ENCODE measurements around the gene WSB2.

The WSB2 gene

GRCh38 chr12:118068445-118068844 is 7.5 kb upstream of the WSB2 start:
- TF ChIP-seq SIN3A (IDR thresholded peaks at IDR 0.05; ENCODE audit: borderline replicate concordance, insufficient read depth, low read length): no peak
- no peak for TF ChIP-seq REST (IDR thresholded peaks at IDR 0.05; ENCODE audit: insufficient read depth in 1 of 2, low read depth in 2 of 2, low read length in 2 of 2)
- no peak for TF ChIP-seq TAF1 (IDR thresholded peaks at IDR 0.05; ENCODE audit: borderline replicate concordance, insufficient read depth, low read length)
- no peak for TF ChIP-seq POLR2AphosphoS5 (IDR thresholded peaks at IDR 0.05; ENCODE audit: low read depth, low read length)
- no peak for TF ChIP-seq FOXP2 (optimal IDR thresholded peaks at IDR 0.05; ENCODE audit: borderline replicate concordance, extremely low read depth, extremely low read length, insufficient read depth)

- no peak for TF ChIP-seq SIN3A (IDR thresholded peaks at IDR 0.05; ENCODE audit: borderline replicate concordance, insufficient read depth, low read length)
Observed at GRCh38 chr12:118065380-118065779, 4.4 kb upstream of the WSB2 start.

DNA sequence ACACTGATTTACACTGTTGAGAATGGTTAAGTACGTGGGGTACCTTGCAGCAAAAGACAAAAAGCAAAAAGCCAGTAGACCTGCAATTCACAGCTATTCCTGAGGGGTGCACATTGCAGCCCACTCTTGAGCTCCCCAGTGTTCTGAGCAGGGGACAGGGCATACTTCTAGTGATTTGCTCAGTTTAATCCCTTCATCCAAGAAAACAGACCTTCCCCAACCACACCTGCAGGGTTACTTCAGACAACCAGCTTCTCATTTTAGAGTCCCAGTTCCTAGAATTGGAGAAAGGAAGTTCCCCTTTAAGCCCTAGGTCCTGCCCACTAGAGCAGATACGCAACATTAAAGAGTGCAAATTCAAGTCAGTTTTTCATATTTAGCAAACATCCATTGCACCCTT is 3.6 kb upstream of the WSB2 start:
- TF ChIP-seq REST (IDR thresholded peaks at IDR 0.05; ENCODE audit: insufficient read depth in 1 of 2, low read depth in 2 of 2, low read length in 2 of 2) (no peak), SIN3A (IDR thresholded peaks at IDR 0.05; ENCODE audit: borderline replicate concordance, insufficient read depth, low read length) (no peak), POLR2AphosphoS5 (IDR thresholded peaks at IDR 0.05; ENCODE audit: low read depth, low read length) (no peak), FOXP2 (optimal IDR thresholded peaks at IDR 0.05; ENCODE audit: borderline replicate concordance, extremely low read depth, extremely low read length, insufficient read depth) (no peak), TAF1 (IDR thresholded peaks at IDR 0.05; ENCODE audit: borderline replicate concordance, insufficient read depth, low read length) (no peak)

- TF ChIP-seq SIN3A (IDR thresholded peaks at IDR 0.05; ENCODE audit: borderline replicate concordance, insufficient read depth, low read length): no peak
Observed at GRCh38 chr12:118063576-118064391, 2.8 kb upstream of the WSB2 start.

DNA sequence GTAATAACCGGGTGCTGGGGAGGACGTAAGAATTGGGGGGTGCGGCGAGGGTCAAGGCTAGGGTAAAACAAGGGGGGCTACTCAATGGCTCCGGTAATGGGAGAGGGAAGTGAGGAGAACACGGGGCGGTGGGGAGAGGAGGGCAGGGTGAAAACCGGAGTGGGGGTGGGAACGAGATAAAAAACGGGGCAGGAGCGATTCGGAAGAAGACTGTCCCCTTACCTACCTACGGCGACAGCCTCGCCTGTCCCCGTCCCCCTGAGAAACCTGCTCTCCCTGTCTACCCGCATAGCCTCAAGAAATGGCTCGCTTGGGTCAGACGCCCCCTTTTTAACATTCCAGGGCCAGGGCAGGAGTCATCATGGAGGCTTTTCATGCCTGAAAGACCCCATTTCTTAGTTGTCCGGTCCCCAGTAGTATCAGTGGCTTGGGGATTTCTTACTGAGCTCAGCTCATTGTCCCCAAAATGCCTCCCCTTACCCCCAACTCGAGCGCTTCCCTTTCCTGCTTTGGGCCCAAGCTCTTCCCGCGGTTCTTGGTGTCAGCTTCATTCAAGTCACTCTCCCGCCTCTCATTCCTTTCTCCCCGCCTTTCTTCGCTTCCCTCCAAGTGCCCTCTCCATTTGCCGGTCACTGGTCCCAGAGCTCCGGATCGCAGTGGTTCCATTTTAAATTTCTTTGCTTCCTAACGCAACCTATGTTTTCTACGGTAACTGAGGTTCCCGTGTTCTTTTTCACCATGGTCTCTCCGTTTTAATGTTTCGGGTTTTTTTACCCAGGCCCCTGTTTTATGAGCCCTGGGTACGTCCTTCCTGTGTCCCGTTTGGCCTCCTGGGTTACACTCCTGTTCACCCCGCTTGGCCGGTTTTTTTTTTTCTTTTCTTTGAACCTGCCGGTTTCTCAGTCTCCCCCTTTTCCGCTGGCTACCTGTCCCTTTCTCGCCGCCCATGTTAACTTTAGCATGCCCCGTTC is 1.2 kb upstream of the WSB2 start:
- TF ChIP-seq REST (IDR thresholded peaks at IDR 0.05; ENCODE audit: insufficient read depth in 1 of 2, low read depth in 2 of 2, low read length in 2 of 2) (no peak), FOXP2 (optimal IDR thresholded peaks at IDR 0.05; ENCODE audit: borderline replicate concordance, extremely low read depth, extremely low read length, insufficient read depth) (no peak), SIN3A (IDR thresholded peaks at IDR 0.05; ENCODE audit: borderline replicate concordance, insufficient read depth, low read length) (no peak), POLR2AphosphoS5 (IDR thresholded peaks at IDR 0.05; ENCODE audit: low read depth, low read length) (no peak), TAF1 (IDR thresholded peaks at IDR 0.05; ENCODE audit: borderline replicate concordance, insufficient read depth, low read length) (no peak)
